HG02642 (cell line): Measurements from ENCODE around the gene ADCK2.
"Not testable (repeated sequence)": the region's sequence is repeated elsewhere in the genome, so short reads cannot be mapped to it uniquely, and the experiment has no call there.

Experiments
- ATAC-seq: cut with Tn5 transposase; IDR thresholded peaks from one replicate; pipeline ENCODE4 v1.9.1; 2021; ENCODE audit warnings: mild to moderate bottlenecking; ENCODE audit not compliant: unreplicated experiment, poor library complexity

Gene ADCK2

DNA sequence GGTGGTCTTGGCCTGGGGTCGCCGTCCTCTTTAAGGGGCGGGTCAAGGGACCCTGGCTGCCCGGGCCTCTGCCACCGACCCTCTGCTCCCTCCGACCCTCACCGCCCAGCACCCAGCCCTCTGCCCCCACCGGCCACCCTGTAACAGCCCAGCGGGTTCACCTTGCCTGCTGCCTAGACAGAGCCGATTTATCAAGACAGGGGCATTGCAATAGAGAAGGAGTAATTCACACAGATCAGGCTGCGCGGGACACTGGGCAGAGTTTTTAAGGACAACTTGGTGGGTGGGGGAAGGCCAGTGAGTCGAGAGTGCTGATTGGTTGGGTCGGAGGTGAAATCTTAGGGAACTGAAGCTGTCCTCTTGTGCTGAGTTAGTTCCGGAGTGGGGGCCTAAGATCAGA is 779 bp upstream of the ADCK2 start:
- ATAC-seq = no peak

DNA sequence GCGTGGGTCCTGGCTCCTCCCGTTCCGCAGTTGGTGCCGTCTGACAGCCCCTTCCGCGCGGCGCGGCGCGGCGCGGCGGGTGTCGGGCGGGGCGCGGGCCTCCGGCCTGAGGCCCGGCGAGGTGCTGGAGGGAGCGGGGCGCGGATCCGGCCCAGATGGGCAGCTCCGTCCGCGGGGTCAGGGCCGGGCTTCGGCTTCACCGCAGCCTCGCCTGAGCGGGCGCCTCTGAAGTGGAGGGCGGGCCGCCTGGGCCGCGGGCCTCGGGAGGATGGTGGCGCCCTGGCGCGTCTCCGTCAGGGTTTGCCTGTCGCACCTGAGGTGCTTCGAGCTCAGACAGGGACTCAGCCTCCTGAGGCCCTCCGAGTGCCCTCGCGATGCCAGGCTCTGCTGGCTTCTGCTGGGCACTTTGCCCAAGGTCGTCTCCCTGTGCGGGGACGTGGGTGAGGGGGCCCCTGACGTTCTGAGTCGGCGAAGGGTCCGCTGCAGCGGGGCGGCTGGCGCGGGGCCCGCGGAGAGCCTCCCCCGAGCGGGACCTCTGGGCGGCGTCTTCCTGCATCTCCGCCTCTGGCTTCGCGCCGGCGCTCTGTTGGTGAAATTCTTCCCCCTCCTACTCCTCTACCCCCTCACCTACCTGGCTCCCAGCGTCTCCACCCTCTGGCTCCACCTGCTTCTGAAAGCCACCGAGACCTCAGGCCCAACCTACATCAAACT is 473 bp downstream of the ADCK2 start:
- ATAC-seq = peak; percentile 56

DNA sequence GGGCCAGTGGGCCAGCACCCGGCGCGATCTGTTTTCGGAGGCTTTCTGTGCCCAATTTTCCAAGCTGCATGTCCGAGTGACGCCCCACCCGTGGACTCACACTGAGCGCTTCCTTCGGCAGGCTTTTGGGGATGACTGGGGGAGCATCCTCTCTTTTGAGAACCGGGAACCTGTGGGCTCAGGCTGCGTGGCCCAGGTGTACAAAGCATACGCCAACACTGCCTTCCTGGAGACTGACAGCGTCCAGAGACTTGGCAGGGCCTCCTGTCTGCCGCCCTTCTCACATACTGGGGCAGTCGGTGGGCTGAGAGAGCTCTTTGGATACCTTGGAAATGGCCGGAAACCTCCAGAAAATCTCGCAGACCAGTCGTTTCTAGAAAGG is 1.0 kb downstream of the ADCK2 start:
- ATAC-seq = no peak

- ATAC-seq = peak; percentile 33
These were observed 1.6 kb downstream of the ADCK2 start for GRCh38 chr7:140674356-140674800.

- no peak for ATAC-seq
These were observed 2.4 kb downstream of the ADCK2 start for GRCh38 chr7:140674899-140675701.

DNA sequence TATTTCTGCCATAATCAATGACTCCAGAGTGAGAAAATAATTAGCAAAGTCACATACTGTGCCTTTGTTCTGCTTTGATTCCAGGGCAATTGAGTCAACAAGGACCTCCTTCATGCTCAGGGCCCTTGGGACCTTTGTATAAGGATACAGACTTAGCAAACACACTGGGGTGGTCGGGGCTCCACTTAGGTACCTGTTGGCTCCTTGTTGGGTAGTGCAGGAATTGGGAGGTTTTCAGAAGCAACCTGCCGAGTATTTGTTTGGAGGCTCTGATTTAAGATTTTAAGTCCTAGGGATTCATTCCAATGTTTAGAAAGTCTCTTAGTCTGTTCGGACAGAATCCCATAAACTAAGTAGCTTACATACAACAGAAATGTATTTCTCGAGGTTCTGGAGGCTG is 3.0 kb downstream of the ADCK2 start:
- ATAC-seq = no peak

GRCh38 chr7:140676306-140676705 is 3.6 kb downstream of the ADCK2 start:
- peak; percentile 39 for ATAC-seq

DNA sequence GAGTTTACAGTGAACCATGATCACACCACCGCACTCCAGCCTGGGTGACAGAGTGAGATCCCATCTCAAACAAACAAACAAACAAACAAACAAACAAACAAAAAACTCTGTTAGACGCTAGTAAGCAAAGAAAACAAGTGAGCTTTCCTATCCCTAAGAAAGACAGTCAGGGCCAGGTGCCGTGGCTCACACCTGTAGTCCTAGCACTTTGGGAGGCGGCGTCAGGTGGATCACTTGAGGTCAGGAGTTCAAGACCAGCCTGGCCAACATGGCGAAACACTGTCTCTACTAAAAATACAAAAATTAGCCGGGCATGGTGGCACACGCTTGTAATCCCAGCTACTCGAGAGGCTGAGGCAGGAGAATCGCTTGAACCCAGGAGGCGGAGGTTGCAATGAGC is 4.2 kb downstream of the ADCK2 start:
- ATAC-seq = not testable (repeated sequence)

DNA sequence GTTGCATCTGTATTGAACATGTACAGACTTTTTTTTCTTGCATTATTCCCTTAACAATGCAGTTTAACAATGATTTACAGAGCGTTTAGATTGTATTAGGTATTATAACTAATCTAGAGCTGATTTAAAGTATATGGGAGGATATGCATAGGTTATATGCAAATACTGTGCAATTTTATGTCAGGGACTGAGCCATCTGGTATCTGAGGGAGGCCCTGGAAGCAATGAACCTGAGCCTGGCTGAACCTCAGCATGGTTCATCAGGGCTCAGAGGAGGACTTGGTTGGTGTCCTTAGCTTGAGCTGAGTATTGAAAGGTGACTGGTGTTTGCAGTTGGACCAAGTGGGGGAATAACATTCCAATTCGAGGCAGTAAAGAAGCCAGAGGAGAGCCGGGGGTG is 4.8 kb downstream of the ADCK2 start:
- ATAC-seq = no peak

GRCh38 chr7:140678081-140678815 is 5.5 kb downstream of the ADCK2 start:
- no peak for ATAC-seq

- ATAC-seq = no peak
These were observed 6.0 kb downstream of the ADCK2 start for GRCh38 chr7:140678816-140679130.

GRCh38 chr7:140679186-140679585 is 6.4 kb downstream of the ADCK2 start:
- ATAC-seq = no peak

- ATAC-seq = no peak
These were observed 8.1 kb downstream of the ADCK2 start for GRCh38 chr7:140680886-140681285.

DNA sequence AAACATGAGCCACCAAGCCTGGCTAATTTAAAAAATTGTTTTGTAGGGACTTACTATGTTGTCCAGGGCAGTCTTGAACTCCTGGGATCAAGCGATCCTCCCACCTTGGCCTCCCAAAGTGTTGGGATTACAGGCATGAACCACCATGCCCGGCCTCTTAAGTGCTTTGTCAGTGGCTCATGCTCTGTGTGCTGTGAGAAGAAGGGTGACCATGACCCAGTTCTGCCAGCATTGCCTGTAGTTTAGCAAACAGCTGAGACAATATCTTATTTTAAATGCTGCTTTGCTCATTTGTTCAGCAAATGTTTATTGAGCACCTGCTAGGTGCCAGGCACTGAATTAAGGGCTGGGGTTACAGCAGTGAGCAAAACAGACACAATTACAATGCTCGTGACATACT is 9.0 kb downstream of the ADCK2 start:
- no peak for ATAC-seq

GRCh38 chr7:140683657-140684056 is 10.9 kb downstream of the ADCK2 start:
- ATAC-seq = no peak

DNA sequence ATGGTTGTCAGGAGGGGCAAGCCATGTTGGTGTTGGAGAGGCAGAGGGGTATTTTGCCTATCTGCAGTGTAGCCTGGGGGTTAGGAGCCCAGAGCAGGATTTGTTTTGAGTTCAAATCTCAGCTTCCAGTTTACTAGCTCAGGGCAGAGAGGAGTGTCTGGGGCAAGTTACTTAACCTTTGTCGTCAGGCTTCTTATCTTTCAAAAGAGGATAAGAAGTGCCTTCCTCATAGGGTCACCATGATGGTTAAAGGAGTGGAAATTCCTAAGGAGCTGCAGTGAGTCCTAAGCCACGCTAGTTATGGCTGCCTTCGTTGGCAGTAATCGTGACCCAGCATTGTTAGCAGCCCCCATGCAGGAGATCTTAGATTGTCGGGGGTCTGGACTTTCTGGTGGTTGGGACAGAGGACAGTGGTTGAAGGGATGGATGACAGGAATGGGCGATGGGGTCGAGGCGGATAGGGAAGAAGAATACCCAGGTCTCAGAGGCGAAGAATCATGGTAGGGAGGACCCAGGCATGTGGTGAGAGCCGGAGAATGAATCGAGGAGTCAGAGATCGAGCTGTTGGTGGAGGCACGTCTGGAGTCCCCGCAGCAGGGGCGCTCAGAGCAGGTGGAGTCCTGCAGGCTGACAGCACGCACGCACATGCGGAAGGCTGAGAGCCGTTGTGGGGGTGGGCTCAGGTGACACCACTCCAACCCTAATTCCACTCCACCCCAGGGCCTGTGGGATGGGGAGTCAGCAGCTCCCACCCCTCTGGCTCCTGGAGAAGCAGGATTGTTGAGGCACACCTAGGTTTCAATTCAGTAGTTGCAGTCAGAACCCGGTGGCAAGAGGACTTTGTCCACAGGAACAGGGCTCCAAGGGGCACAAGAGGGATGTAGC is 11.6 kb downstream of the ADCK2 start:
- ATAC-seq = no peak

DNA sequence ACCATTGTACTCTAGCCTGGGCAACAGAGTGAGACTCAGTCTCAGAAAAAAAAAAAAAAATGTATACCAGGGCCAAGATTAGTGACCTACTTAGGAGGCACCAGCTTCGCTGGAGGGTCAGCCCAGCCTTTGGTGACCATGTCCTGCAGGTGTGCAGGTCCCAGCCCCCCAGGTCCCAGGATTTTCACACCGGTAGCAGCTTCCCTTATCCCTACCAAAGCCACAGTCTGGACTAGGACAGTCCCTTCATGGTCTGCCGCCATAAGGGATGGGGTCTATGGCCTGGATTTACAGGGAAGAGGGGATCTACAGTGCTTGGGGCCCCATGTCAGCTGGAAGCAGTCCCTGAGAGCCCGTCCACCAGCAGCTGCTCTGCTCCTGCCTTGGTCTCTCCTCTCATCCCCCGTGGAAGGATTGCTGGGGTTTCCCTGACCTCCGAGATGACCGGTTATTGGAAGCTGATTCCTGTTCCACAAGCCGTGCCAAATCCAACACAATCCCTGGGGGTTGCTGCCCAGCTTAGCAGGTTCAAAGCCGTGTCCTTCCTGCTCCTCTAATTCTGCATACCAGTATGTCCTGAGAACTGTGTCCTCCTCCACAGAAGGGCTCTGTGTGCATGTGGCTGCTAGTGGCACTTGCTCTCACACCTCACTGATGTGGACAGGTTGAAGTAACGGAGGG is 12.8 kb downstream of the ADCK2 start:
- ATAC-seq = no peak

- ATAC-seq = no peak
These were observed 14.2 kb downstream of the ADCK2 start for GRCh38 chr7:140686921-140687320.

DNA sequence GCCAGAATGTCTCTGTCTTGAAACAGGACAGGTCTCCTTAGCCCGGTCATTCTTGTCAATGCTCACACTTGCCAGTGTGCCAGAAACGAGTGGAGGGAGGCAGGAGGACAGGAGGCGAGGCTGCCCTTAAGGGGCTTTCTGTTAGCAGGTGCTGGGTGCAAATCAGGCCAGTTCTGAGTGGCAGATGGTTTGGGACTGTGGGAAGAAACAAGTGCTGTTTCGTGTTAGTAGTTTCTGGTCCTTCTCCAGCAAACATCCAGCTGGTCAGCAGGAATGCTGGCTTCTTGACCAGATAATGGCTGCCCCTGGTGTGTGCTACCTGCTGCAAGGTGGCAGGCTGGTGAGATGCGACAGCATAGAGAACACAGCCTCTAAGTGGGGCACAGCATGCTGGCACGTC is 15.6 kb downstream of the ADCK2 start:
- no peak for ATAC-seq
